ENCODE measurements around the gene TEC.

The TEC gene

GRCh38 chr4:48259748-48260147 is 9.9 kb downstream of the TEC start:
- in situ Hi-C loops (cut with MboI; ENCODE audit: low sequenced_read_pairs), result no loop called here
- no peak for DNase-seq (ENCODE audit: low spot score in 2 of 2)
- Histone ChIP-seq H3K27me3 (ENCODE audit: low read depth) (no peaks in the 10 kb centered on the region), H3K36me3 (replicated peaks) (no peaks in the 10 kb centered on the region), H3K4me3 (no peak overlapping the region), H3K4me1 (peaks cover 3% of the 10 kb centered on the region; the same call in 1 of the 2 replicates), H3K9me3 (no peaks in the 10 kb centered on the region)

GRCh38 chr4:48258845-48259397 is 10.7 kb downstream of the TEC start:
- H3K9me3 ChIP-seq, result no peaks in the 10 kb centered on the region
- no peaks in the 10 kb centered on the region for H3K36me3 ChIP-seq (replicated peaks)
- no peak overlapping the region for H3K4me3 ChIP-seq
- H3K27me3 ChIP-seq (ENCODE audit: low read depth), result no peaks in the 10 kb centered on the region
- DNase-seq (ENCODE audit: low spot score in 2 of 2), result no peak
- in situ Hi-C loops (cut with MboI; ENCODE audit: low sequenced_read_pairs), result no loop called here
- H3K4me1 ChIP-seq, result peaks cover 3% of the 10 kb centered on the region; the same call in 1 of the 2 replicates

GRCh38 chr4:48255959-48256342 is 13.7 kb downstream of the TEC start:
- Histone ChIP-seq H3K4me1 (peaks cover 3% of the 10 kb centered on the region; the same call in 1 of the 2 replicates), H3K4me3 (no peak overlapping the region), H3K27me3 (ENCODE audit: low read depth) (no peaks in the 10 kb centered on the region), H3K36me3 (replicated peaks) (no peaks in the 10 kb centered on the region), H3K9me3 (no peaks in the 10 kb centered on the region)
- in situ Hi-C loops (cut with MboI; ENCODE audit: low sequenced_read_pairs), result no loop called here
- peak in 1 of 2 experiments; percentile 13 for DNase-seq (ENCODE audit: low spot score in 2 of 2)

- H3K36me3 ChIP-seq (replicated peaks), result no peaks in the 10 kb centered on the region
- in situ Hi-C loops (cut with MboI; ENCODE audit: low sequenced_read_pairs), result no loop called here
- peak in 1 of 2 experiments; percentile 25 for DNase-seq (ENCODE audit: low spot score in 2 of 2)
- peaks cover 3% of the 10 kb centered on the region; the same call in 1 of the 2 replicates for H3K4me1 ChIP-seq
- H3K27me3 ChIP-seq (ENCODE audit: low read depth), result no peaks in the 10 kb centered on the region
- H3K9me3 ChIP-seq, result no peaks in the 10 kb centered on the region
- no peak overlapping the region for H3K4me3 ChIP-seq
These were observed 14.3 kb downstream of the TEC start for GRCh38 chr4:48255072-48255958.

GRCh38 chr4:48254381-48255071 is 15.1 kb downstream of the TEC start:
- no peaks in the 10 kb centered on the region for H3K27me3 ChIP-seq (ENCODE audit: low read depth)
- H3K9me3 ChIP-seq, result no peaks in the 10 kb centered on the region
- H3K36me3 ChIP-seq (replicated peaks), result no peaks in the 10 kb centered on the region
- no peak for DNase-seq (ENCODE audit: low spot score in 2 of 2)
- no peak overlapping the region for H3K4me3 ChIP-seq
- in situ Hi-C loops (cut with MboI; ENCODE audit: low sequenced_read_pairs), result no loop called here
- peaks cover 3% of the 10 kb centered on the region; the same call in 1 of the 2 replicates for H3K4me1 ChIP-seq

- H3K4me3 ChIP-seq, result no peak overlapping the region
- H3K27me3 ChIP-seq (ENCODE audit: low read depth), result no peaks in the 10 kb centered on the region
- DNase-seq (ENCODE audit: low spot score in 2 of 2), result no peak
- H3K9me3 ChIP-seq, result no peaks in the 10 kb centered on the region
- H3K4me1 ChIP-seq, result peaks cover 3% of the 10 kb centered on the region; the same call in 1 of the 2 replicates
- in situ Hi-C loops (cut with MboI; ENCODE audit: low sequenced_read_pairs), result no loop called here
- no peaks in the 10 kb centered on the region for H3K36me3 ChIP-seq (replicated peaks)
These were observed 17.3 kb downstream of the TEC start for GRCh38 chr4:48252313-48252712.

GRCh38 chr4:48250980-48251379 is 18.7 kb downstream of the TEC start:
- in situ Hi-C loops (cut with MboI; ENCODE audit: low sequenced_read_pairs), result no loop called here
- no peak for DNase-seq (ENCODE audit: low spot score in 2 of 2)
- H3K9me3 ChIP-seq, result no peaks in the 10 kb centered on the region
- peaks cover 2% of the 10 kb centered on the region; the same call in 1 of the 2 replicates for H3K4me1 ChIP-seq
- no peaks in the 10 kb centered on the region for H3K27me3 ChIP-seq (ENCODE audit: low read depth)
- no peaks in the 10 kb centered on the region for H3K36me3 ChIP-seq (replicated peaks)
- H3K4me3 ChIP-seq, result no peak overlapping the region

- Histone ChIP-seq H3K4me3 (no peak overlapping the region), H3K27me3 (ENCODE audit: low read depth) (no peaks in the 10 kb centered on the region), H3K36me3 (replicated peaks) (no peaks in the 10 kb centered on the region), H3K9me3 (no peaks in the 10 kb centered on the region), H3K4me1 (no peaks in the 10 kb centered on the region)
- DNase-seq (ENCODE audit: low spot score in 2 of 2), result no peak
- in situ Hi-C loops (cut with MboI; ENCODE audit: low sequenced_read_pairs), result no loop called here
These were observed 19.3 kb downstream of the TEC start for GRCh38 chr4:48250343-48250742.

GRCh38 chr4:48249378-48249777 is 20.3 kb downstream of the TEC start:
- Histone ChIP-seq H3K4me1 (no peaks in the 10 kb centered on the region), H3K9me3 (no peaks in the 10 kb centered on the region), H3K36me3 (replicated peaks) (no peaks in the 10 kb centered on the region), H3K27me3 (ENCODE audit: low read depth) (no peaks in the 10 kb centered on the region), H3K4me3 (no peak overlapping the region)
- no peak for DNase-seq (ENCODE audit: low spot score in 2 of 2)
- in situ Hi-C loops (cut with MboI; ENCODE audit: low sequenced_read_pairs), result no loop called here

- Histone ChIP-seq H3K4me1 (no peaks in the 10 kb centered on the region), H3K36me3 (replicated peaks) (no peaks in the 10 kb centered on the region), H3K9me3 (no peaks in the 10 kb centered on the region)
These were observed 21.1 kb downstream of the TEC start for GRCh38 chr4:48248559-48248953.

GRCh38 chr4:48247878-48248558 is 21.6 kb downstream of the TEC start:
- in situ Hi-C loops (cut with MboI; ENCODE audit: low sequenced_read_pairs), result no loop called here
- no peaks in the 10 kb centered on the region for H3K27me3 ChIP-seq (ENCODE audit: low read depth)
- H3K4me3 ChIP-seq, result no peak overlapping the region
- H3K4me1 ChIP-seq, result no peaks in the 10 kb centered on the region
- no peaks in the 10 kb centered on the region for H3K9me3 ChIP-seq
- DNase-seq (ENCODE audit: low spot score in 2 of 2), result no peak
- no peaks in the 10 kb centered on the region for H3K36me3 ChIP-seq (replicated peaks)

More at GRCh38 chr4:48248559-48248953, 21.1 kb downstream of the TEC start:
- no peak for DNase-seq (ENCODE audit: low spot score in 2 of 2)
- no peaks in the 10 kb centered on the region for H3K27me3 ChIP-seq (ENCODE audit: low read depth)
- in situ Hi-C loops (cut with MboI; ENCODE audit: low sequenced_read_pairs), result no loop called here
- no peak overlapping the region for H3K4me3 ChIP-seq

- Histone ChIP-seq H3K4me1 (no peaks in the 10 kb centered on the region), H3K4me3 (no peak overlapping the region), H3K9me3 (no peaks in the 10 kb centered on the region), H3K27me3 (ENCODE audit: low read depth) (no peaks in the 10 kb centered on the region), H3K36me3 (replicated peaks) (no peaks in the 10 kb centered on the region)
- no peak for DNase-seq (ENCODE audit: low spot score in 2 of 2)
- in situ Hi-C loops (cut with MboI; ENCODE audit: low sequenced_read_pairs), result no loop called here
These were observed 22.3 kb downstream of the TEC start for GRCh38 chr4:48247142-48247877.

- Histone ChIP-seq H3K36me3 (replicated peaks) (no peaks in the 10 kb centered on the region), H3K4me3 (no peak overlapping the region), H3K27me3 (ENCODE audit: low read depth) (peaks cover 3% of the 10 kb centered on the region; the same call in 1 of the 2 replicates), H3K4me1 (no peaks in the 10 kb centered on the region), H3K9me3 (no peaks in the 10 kb centered on the region)
- no peak for DNase-seq (ENCODE audit: low spot score in 2 of 2)
- in situ Hi-C loops (cut with MboI; ENCODE audit: low sequenced_read_pairs), result no loop called here
These were observed 25.0 kb downstream of the TEC start for GRCh38 chr4:48244665-48245064.
